ENCODE data around the gene PTPRM.

Gene PTPRM

GRCh38 chr18:7579918-7580542, 12.9 kb downstream of the PTPRM start:
- DNase-seq (ENCODE audit: extremely low spot score) = no peak
- CTCF ChIA-PET = interaction anchor here (1.1 kb wide), 1 partner anchor 13 kb away, joined by 4 read pairs; no protein-coding TSS in a partner anchor
- TF ChIP-seq CTCF (IDR thresholded peaks at IDR 0.05; ENCODE audit: control extremely low read depth, extremely low read depth, low read depth, missing control alignments) = no peak
- POLR2A ChIA-PET = no interaction called here

- ChIA-PET CTCF (no interaction called here), POLR2A (no interaction called here)
- DNase-seq (ENCODE audit: extremely low spot score) = no peak
- no peak for TF ChIP-seq CTCF (IDR thresholded peaks at IDR 0.05; ENCODE audit: control extremely low read depth, extremely low read depth, low read depth, missing control alignments)
Measured at GRCh38 chr18:7584646-7585275, 17.6 kb downstream of the PTPRM start.

- no peak for TF ChIP-seq CTCF (IDR thresholded peaks at IDR 0.05; ENCODE audit: control extremely low read depth, extremely low read depth, low read depth, missing control alignments)
- DNase-seq (ENCODE audit: extremely low spot score) = no peak
- ChIA-PET POLR2A (no interaction called here), CTCF (no interaction called here)
Measured at GRCh38 chr18:7585276-7585670, 18.2 kb downstream of the PTPRM start.

- CTCF ChIA-PET = no interaction called here
- POLR2A ChIA-PET = no interaction called here
- no peak for TF ChIP-seq CTCF (IDR thresholded peaks at IDR 0.05; ENCODE audit: control extremely low read depth, extremely low read depth, low read depth, missing control alignments)
- no peak for DNase-seq (ENCODE audit: extremely low spot score)
Measured at GRCh38 chr18:7586379-7586778, 19.3 kb downstream of the PTPRM start.

GRCh38 chr18:7590826-7591560, 23.9 kb downstream of the PTPRM start:
- ChIA-PET CTCF (no interaction called here), POLR2A (no interaction called here)

More at GRCh38 chr18:7590826-7591560, 23.9 kb downstream of the PTPRM start:
- no peak for TF ChIP-seq CTCF (IDR thresholded peaks at IDR 0.05; ENCODE audit: control extremely low read depth, extremely low read depth, low read depth, missing control alignments)
- DNase-seq (ENCODE audit: extremely low spot score) = no peak
